ENCODE measurements around the gene TAF1C. TPM values are rescaled to one million over a fixed set of nuclear protein-coding genes. Genes with fewer than 3 reads are reported as not detected.
A peak's percentile ranks its signal among the peaks of the same experiment; 100 is the strongest.

TAF1C gene
- total RNA-seq, 1 experiment from 2014 or later, result 54.5 TPM

DNA sequence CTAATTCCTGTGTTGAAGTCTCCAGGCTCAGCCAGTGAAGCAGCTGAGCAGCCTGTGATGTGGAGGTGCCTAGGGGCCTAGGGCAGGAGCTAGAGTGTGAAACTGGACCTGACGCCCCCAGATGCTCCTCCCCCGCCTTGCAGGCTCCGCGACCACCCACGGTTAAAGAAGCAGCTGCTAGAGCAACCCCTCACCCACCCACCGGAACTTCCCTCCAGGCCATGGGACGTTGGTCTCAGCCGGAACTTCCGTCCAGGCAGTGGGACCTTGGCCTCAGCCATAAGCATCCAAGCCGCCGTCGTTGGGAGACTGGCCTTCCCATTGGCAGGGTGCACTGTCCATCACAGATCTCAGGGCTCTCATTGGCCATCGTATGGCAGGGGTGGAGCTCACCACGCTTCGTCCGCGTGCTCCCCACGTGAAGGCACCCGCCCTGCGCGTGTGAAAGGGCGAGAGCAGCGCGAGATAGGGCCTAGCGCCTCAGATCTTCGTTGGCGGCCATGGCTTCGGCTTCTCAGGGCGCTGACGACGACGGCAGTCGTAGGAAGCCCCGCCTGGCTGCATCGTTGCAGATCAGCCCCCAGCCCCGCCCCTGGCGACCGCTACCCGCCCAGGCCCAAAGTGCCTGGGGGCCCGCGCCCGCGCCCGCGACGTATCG lies 4.0 kb upstream of the TAF1C start, which contains the start of gene ADAD2:
ADAD2 (plus strand) TSS at position 427 of the 658 bp plus-strand sequence; CDS start at position 501, 74 bp downstream.
- H3K9me2 ChIP-seq (replicated peaks; ENCODE audit: insufficient read depth, low read length), result no peaks in the 10 kb centered on the region

DNA sequence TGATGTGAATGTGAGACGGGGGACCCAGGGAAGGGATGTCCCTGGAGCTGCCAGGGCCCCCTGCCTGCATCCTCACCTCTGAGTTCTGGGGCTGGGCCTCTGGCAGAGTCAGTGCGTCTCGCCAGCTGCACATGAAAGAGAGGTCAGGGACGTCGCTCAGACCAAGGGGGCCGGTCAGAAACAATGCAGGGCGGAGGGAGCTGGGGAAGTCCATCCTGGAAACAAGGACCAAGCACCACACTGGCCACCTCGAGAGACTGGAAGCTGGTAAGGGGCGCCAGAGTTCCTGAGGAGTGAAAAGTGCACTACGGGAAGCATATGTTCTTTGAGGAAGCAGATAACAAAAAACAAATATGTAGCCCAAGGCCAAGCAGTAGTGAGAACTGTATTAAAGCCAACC lies 2.1 kb downstream of the TAF1C start:
- no peak overlapping the region for H3K4me2 ChIP-seq (ENCODE audit: low read depth, low read length, poor library complexity, severe bottlenecking)
- no peak overlapping the region for H3K4me3 ChIP-seq (ENCODE audit: low read length)
- no peak overlapping the region for H3K9ac ChIP-seq (ENCODE audit: low read length)
- no peaks in the 10 kb centered on the region for H3K9me3 ChIP-seq (ENCODE audit: low read length)
- no peak overlapping the region for H3K27ac ChIP-seq (ENCODE audit: low read length)
- peaks cover 12% of the 10 kb centered on the region for H3K4me1 ChIP-seq (ENCODE audit: low read length)
- H3K79me2 ChIP-seq (ENCODE audit: low read length), result peaks cover 32% of the 10 kb centered on the region
- H3K9me2 ChIP-seq (replicated peaks; ENCODE audit: insufficient read depth, low read length), result no peaks in the 10 kb centered on the region
- H4K20me1 ChIP-seq (ENCODE audit: insufficient read depth, low read depth, low read length), result 0 out of 2 replicates have a peak, but pooled peaks cover 6% of the 10 kb centered on the region
- no peak overlapping the region for H2AFZ ChIP-seq (ENCODE audit: low read length)
- no peaks in the 10 kb centered on the region for H3K27me3 ChIP-seq (ENCODE audit: low read length)
- H3K36me3 ChIP-seq (ENCODE audit: insufficient read depth, low read length), result no peaks in the 10 kb centered on the region
- no peak for DNase-seq

More for the DNA sequence above, 4.0 kb upstream of the TAF1C start, which contains the start of gene ADAD2:
- H3K4me1 ChIP-seq (ENCODE audit: low read length), result peaks cover 7% of the 10 kb centered on the region
- no peaks in the 10 kb centered on the region for H3K36me3 ChIP-seq (ENCODE audit: insufficient read depth, low read length)
- no peak within 1 kb of the TSS for H3K9ac ChIP-seq (ENCODE audit: low read length)
- no peak within 1 kb of the TSS for H3K4me3 ChIP-seq (ENCODE audit: low read length)
- no peak within 1 kb of the TSS for H3K27ac ChIP-seq (ENCODE audit: low read length)
- H3K27me3 ChIP-seq (ENCODE audit: low read length), result no peaks in the 10 kb centered on the region
- no peaks in the 10 kb centered on the region for H3K9me3 ChIP-seq (ENCODE audit: low read length)
- DNase-seq, result peak; percentile 67
- no peaks in the 10 kb centered on the region for H4K20me1 ChIP-seq (ENCODE audit: insufficient read depth, low read depth, low read length)
- no peak within 1 kb of the TSS for H3K4me2 ChIP-seq (ENCODE audit: low read depth, low read length, poor library complexity, severe bottlenecking)
- no peak within 1 kb of the TSS for H2AFZ ChIP-seq (ENCODE audit: low read length)
- H3K79me2 ChIP-seq (ENCODE audit: low read length), result peaks cover 10% of the 10 kb centered on the region

DNA sequence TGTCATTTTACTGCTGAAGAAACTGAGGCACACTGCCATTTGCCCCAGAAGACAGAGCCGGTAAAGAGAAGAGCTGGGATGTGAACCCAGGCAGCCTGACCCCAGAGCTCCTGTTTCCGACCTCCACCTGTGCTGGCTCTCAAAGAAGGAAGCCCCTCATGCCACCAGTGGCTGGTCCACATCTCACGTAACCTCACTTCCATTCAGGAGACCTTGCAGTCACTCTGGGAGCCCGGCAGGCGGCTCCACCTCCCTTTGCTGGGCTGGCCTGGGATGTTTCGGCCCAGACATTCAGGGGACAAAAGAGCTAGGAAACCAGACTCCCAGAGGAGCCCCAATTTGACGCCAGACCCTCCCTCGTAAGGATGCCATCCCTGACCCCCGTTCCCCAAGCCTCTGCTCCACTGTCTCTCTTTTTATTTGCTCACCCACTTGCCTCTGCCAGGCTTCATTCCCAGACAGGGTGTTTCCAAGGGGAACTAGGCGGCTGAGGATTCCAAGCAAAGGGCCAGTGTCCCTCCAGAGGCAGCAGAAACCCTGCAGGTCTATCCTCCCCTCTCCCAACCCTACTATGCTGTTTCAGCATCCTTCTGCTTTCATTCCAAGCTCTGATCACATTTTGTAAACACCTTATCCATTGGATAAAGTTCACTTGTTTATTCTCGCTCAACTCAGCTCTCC lies 2.8 kb downstream of the TAF1C start:
- no peak overlapping the region for H3K4me2 ChIP-seq (ENCODE audit: low read depth, low read length, poor library complexity, severe bottlenecking)
- H2AFZ ChIP-seq (ENCODE audit: low read length), result no peak overlapping the region
- H3K4me3 ChIP-seq (ENCODE audit: low read length), result no peak overlapping the region
- H3K27me3 ChIP-seq (ENCODE audit: low read length), result no peaks in the 10 kb centered on the region
- no peaks in the 10 kb centered on the region for H3K36me3 ChIP-seq (ENCODE audit: insufficient read depth, low read length)
- H3K4me1 ChIP-seq (ENCODE audit: low read length), result peaks cover 12% of the 10 kb centered on the region
- H3K79me2 ChIP-seq (ENCODE audit: low read length), result peaks cover 32% of the 10 kb centered on the region
- H3K9me3 ChIP-seq (ENCODE audit: low read length), result no peaks in the 10 kb centered on the region
- no peak overlapping the region for H3K27ac ChIP-seq (ENCODE audit: low read length)
- no peaks in the 10 kb centered on the region for H3K9me2 ChIP-seq (replicated peaks; ENCODE audit: insufficient read depth, low read length)
- H4K20me1 ChIP-seq (ENCODE audit: insufficient read depth, low read depth, low read length), result 0 out of 2 replicates have a peak, but pooled peaks cover 6% of the 10 kb centered on the region
- DNase-seq, result no peak
- H3K9ac ChIP-seq (ENCODE audit: low read length), result no peak overlapping the region

DNA sequence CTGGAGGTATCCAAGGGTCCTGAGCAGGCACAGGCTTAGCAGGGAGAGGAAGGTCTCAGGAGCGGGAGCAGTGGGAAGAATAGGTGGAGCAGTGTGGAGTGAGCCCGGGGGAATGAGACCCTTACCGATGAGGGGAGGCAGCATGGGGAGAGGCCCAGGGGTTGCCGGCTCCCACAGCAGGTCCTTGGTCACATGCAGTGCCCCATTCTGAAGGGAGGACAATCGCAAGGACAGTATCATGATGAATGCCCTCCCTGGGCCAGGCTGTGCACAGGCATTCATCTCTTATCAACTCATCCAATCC lies 3.3 kb downstream of the TAF1C start:
- DNase-seq, result no peak
- H3K9ac ChIP-seq (ENCODE audit: low read length), result no peak overlapping the region
- H3K9me2 ChIP-seq (replicated peaks; ENCODE audit: insufficient read depth, low read length), result no peaks in the 10 kb centered on the region
- H3K27me3 ChIP-seq (ENCODE audit: low read length), result no peaks in the 10 kb centered on the region
- H2AFZ ChIP-seq (ENCODE audit: low read length), result no peak overlapping the region
- H3K4me2 ChIP-seq (ENCODE audit: low read depth, low read length, poor library complexity, severe bottlenecking), result no peak overlapping the region
- H3K4me1 ChIP-seq (ENCODE audit: low read length), result peaks cover 12% of the 10 kb centered on the region
- no peak overlapping the region for H3K27ac ChIP-seq (ENCODE audit: low read length)
- no peaks in the 10 kb centered on the region for H3K36me3 ChIP-seq (ENCODE audit: insufficient read depth, low read length)
- H3K4me3 ChIP-seq (ENCODE audit: low read length), result no peak overlapping the region
- no peaks in the 10 kb centered on the region for H3K9me3 ChIP-seq (ENCODE audit: low read length)
- 0 out of 2 replicates have a peak, but pooled peaks cover 6% of the 10 kb centered on the region for H4K20me1 ChIP-seq (ENCODE audit: insufficient read depth, low read depth, low read length)
- peaks cover 32% of the 10 kb centered on the region for H3K79me2 ChIP-seq (ENCODE audit: low read length)

DNA sequence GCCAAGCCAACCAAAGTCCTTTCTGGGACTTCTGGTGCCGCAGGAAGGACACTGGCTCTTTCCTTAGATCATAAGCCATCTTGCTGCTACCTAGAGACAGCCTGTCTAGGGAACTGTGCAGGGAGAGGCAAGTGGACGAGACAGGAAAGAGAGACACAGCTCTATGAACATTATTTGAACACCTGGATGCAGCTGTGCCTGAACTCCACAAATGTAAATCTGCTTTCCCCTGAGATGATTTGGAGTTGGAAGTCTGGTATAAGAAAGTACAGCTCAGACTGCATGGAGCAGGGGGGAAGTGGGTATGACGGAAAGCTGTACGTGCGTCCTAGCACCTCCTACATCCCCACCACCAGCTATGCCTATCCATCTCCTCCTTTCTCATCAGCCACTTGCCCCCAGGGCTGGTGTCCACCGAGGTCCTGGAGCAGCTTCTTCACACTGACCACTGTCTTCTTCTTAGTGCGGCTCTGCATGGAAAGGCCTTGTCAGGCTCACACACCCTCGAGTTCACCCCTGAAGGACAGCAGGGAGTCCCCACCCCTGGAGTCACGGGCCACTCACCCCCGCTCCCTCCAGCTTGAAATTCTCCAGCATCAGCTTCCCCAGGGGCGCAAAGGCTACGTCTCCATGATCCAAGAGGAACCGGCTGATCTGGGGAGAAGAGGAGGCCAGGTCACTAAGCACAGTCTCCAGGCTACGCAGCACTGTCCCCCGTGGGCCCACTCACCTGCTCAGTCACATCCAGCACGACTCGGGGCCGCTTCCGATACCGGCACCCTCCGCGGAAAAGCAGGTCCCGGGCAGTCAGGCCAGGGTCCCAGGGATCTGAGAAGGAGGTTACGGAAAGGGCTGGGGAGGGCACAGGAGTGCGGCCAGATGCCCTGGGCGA lies 3.9 kb downstream of the TAF1C start:
- Histone ChIP-seq H2AFZ (ENCODE audit: low read length) (no peak overlapping the region), H3K79me2 (ENCODE audit: low read length) (peaks cover 32% of the 10 kb centered on the region), H3K4me3 (ENCODE audit: low read length) (no peak overlapping the region), H3K36me3 (ENCODE audit: insufficient read depth, low read length) (no peaks in the 10 kb centered on the region), H3K9ac (ENCODE audit: low read length) (no peak overlapping the region), H3K9me3 (ENCODE audit: low read length) (no peaks in the 10 kb centered on the region), H4K20me1 (ENCODE audit: insufficient read depth, low read depth, low read length) (0 out of 2 replicates have a peak, but pooled peaks cover 6% of the 10 kb centered on the region), H3K4me1 (ENCODE audit: low read length) (peaks cover 12% of the 10 kb centered on the region), H3K4me2 (ENCODE audit: low read depth, low read length, poor library complexity, severe bottlenecking) (no peak overlapping the region), H3K9me2 (replicated peaks; ENCODE audit: insufficient read depth, low read length) (no peaks in the 10 kb centered on the region), H3K27ac (ENCODE audit: low read length) (no peak overlapping the region), H3K27me3 (ENCODE audit: low read length) (no peaks in the 10 kb centered on the region)
- no peak for DNase-seq

DNA sequence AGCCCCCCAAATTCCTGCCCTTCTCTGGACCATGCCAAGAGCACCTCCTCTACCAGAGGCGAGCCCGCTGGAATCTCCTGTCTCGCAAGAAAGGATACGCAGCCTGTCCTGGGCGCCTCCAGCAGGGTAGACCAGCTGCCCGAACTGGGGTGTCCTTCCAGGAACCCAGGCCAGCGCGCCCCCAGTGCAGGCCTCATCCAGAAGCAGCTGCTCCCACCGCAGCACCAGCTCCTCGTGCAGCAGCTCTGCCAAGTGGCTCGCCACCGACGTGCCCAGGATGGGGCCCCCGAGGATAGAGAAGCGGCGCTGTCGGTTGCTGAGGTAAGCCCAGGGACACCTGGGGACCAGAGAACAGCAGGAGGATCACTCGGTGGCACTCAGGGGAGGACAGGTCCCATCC lies 4.8 kb downstream of the TAF1C start:
- Histone ChIP-seq H3K4me2 (ENCODE audit: low read depth, low read length, poor library complexity, severe bottlenecking) (no peak overlapping the region), H3K4me3 (ENCODE audit: low read length) (no peak overlapping the region), H3K4me1 (ENCODE audit: low read length) (peaks cover 12% of the 10 kb centered on the region), H3K27me3 (ENCODE audit: low read length) (no peaks in the 10 kb centered on the region), H3K9me3 (ENCODE audit: low read length) (no peaks in the 10 kb centered on the region), H3K27ac (ENCODE audit: low read length) (no peak overlapping the region), H4K20me1 (ENCODE audit: insufficient read depth, low read depth, low read length) (0 out of 2 replicates have a peak, but pooled peaks cover 6% of the 10 kb centered on the region), H3K36me3 (ENCODE audit: insufficient read depth, low read length) (no peaks in the 10 kb centered on the region), H3K79me2 (ENCODE audit: low read length) (peaks cover 32% of the 10 kb centered on the region), H3K9me2 (replicated peaks; ENCODE audit: insufficient read depth, low read length) (no peaks in the 10 kb centered on the region), H3K9ac (ENCODE audit: low read length) (no peak overlapping the region), H2AFZ (ENCODE audit: low read length) (no peak overlapping the region)
- DNase-seq, result no peak

DNA sequence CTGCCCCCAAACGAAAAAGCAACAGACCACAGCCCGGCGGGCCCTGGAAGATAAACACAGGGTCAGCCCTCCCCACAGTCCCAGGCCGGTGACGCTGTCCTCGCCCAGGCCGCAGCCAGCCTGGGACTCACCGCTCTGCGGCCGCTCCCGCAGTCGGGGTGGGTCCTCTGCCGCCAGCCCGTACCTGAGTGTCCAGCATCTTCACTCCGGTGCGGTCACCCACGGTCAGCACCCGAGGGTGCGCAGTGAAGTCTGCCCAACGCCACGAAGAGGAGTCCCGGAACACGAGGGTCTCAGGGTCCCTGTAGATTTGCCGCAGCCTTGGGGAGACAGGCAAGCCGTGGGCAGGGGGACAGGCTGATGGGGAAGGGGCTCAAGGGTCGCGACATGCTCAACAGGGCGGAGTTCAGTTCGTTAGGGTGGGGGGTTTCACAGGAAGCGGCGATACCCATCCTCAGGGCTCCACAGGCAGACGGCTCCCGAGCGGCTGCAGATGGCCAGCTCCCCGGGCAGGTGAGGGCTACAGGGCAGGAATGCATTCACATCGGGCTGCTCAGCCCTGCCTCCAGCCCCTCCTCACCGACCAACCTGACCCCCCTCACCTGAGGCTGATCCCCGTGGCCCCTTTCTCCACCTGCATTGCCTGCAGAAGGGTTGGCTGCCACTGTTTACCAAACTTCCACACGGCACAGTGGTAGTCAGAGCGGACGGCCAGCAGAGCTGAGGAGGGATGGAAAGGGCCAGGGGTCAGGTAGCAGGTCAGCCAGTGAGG lies 5.5 kb downstream of the TAF1C start:
- no peak overlapping the region for H3K27ac ChIP-seq (ENCODE audit: low read length)
- peaks cover 27% of the 10 kb centered on the region for H3K79me2 ChIP-seq (ENCODE audit: low read length)
- no peaks in the 10 kb centered on the region for H3K36me3 ChIP-seq (ENCODE audit: insufficient read depth, low read length)
- H3K4me3 ChIP-seq (ENCODE audit: low read length), result no peak overlapping the region
- H3K9ac ChIP-seq (ENCODE audit: low read length), result no peak overlapping the region
- no peaks in the 10 kb centered on the region for H3K27me3 ChIP-seq (ENCODE audit: low read length)
- H3K9me3 ChIP-seq (ENCODE audit: low read length), result no peaks in the 10 kb centered on the region
- no peak for DNase-seq
- no peak overlapping the region for H3K4me2 ChIP-seq (ENCODE audit: low read depth, low read length, poor library complexity, severe bottlenecking)
- peaks cover 12% of the 10 kb centered on the region for H3K4me1 ChIP-seq (ENCODE audit: low read length)
- 0 out of 2 replicates have a peak, but pooled peaks cover 6% of the 10 kb centered on the region for H4K20me1 ChIP-seq (ENCODE audit: insufficient read depth, low read depth, low read length)
- no peak overlapping the region for H2AFZ ChIP-seq (ENCODE audit: low read length)
- H3K9me2 ChIP-seq (replicated peaks; ENCODE audit: insufficient read depth, low read length), result no peaks in the 10 kb centered on the region
